ENCODE data around the gene ADRA2B.
"Not testable (repeated sequence)": the region's sequence is repeated elsewhere in the genome, so short reads cannot be mapped to it uniquely, and the experiment has no call there.

Gene ADRA2B

GRCh38 chr2:96092951-96093350 lies 23.4 kb downstream of the ADRA2B start:
- FAIRE-seq: no peak
- no peak for TF ChIP-seq POLR2A (IDR thresholded peaks at IDR 0.05; ENCODE audit: low read depth, low read length)
- no peak for DNase-seq (ENCODE audit: insufficient read length, low spot score)

DNA sequence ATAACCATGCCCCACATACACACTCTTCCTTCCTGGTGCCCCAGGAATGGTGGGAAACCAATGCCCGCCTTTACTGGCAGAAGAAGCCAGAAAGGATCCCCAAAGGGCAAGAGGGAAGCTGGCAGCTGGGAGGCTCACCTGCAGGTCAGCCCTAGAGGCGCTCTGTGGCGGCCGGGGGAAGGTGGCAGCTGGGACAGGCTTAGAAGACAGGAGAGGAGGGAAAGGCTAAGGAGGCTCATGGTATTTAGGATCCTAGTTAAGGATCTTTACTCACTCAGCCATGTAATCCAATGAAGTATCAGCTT lies 23.8 kb downstream of the ADRA2B start:
- no peak for TF ChIP-seq POLR2A (IDR thresholded peaks at IDR 0.05; ENCODE audit: low read depth, low read length)
- FAIRE-seq (no peak), DNase-seq (ENCODE audit: insufficient read length, low spot score) (no peak)

- TF ChIP-seq POLR2A (IDR thresholded peaks at IDR 0.05; ENCODE audit: low read depth, low read length): no peak
- DNase-seq (ENCODE audit: insufficient read length, low spot score) (no peak), FAIRE-seq (no peak)
These were observed 24.4 kb downstream of the ADRA2B start for GRCh38 chr2:96091711-96092572.

DNA sequence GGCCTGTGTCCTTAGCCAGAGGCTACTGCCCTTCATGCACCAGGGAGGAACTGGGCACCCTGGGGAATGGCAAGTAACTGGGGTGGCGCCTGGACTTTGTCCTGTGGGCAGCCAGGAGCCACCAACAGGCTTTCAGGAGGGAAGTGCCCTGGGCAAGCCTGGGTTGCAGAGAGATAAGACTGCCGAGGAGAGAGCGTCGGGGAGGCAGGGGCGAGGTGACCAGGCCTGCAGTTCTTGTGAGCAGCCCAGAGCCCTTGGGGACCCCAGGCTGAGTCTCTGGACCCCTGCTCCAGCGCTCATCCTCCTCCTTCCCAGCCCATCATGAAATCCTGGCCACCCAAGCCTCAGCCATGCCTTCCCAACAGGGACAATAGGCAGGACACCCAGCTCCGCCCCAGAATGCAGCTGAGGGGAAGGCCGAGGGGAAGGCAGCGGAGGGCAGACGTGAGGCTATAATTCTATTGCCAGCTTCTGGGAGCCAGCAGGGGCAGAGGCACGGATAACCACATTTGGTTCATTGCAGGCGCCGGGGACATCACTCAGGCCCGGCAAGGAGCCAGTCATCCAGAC lies 25.1 kb downstream of the ADRA2B start:
- FAIRE-seq: no peak

DNA sequence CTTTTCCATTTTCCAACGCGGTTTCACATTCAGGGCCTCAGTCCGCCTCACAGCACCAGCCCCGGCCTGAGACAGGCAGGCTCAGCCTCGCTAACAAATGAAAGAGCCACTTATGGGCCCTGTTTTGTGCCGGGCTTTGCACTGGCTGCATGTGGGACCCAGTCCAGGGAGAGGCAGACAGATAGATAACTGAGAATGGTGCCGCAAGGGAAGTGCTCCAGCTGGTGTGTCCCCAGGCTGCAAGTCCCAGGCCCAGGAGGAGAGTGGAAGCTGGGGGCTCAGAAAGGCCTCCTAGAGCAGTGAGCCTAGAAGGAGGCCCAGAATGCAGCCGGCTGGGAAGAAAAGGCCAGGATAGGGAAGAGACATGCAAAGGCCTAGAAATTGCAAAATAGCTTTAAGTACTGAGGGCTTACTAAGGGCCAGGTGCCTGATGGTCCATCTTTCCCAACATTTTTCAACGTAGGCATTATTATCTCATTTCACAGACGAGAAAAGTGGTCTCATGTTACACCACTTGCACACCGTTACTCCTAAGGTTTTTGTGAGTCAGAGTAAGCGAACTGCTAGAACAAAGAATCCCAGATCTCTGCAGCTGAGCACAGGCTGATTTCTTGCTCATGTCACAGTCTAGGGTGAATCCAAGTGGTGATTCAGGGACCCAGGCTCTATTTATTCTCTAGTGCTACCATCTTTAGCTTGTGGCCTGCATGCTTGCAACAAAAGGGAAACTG lies 26.0 kb downstream of the ADRA2B start:
- FAIRE-seq (no peak), DNase-seq (ENCODE audit: insufficient read length, low spot score) (no peak)

More for the DNA sequence above, 25.1 kb downstream of the ADRA2B start:
- no peak for DNase-seq (ENCODE audit: insufficient read length, low spot score)
- no peak for TF ChIP-seq POLR2A (IDR thresholded peaks at IDR 0.05; ENCODE audit: low read depth, low read length)

GRCh38 chr2:96089356-96090195 lies 26.8 kb downstream of the ADRA2B start:
- no peak for TF ChIP-seq POLR2A (IDR thresholded peaks at IDR 0.05; ENCODE audit: low read depth, low read length)
- DNase-seq (ENCODE audit: insufficient read length, low spot score) (no peak), FAIRE-seq (no peak)

More for the DNA sequence above, 26.0 kb downstream of the ADRA2B start:
- no peak for TF ChIP-seq POLR2A (IDR thresholded peaks at IDR 0.05; ENCODE audit: low read depth, low read length)

- no peak for TF ChIP-seq POLR2A (IDR thresholded peaks at IDR 0.05; ENCODE audit: low read depth, low read length)
- DNase-seq (ENCODE audit: insufficient read length, low spot score) (no peak), FAIRE-seq (no peak)
These were observed 27.7 kb downstream of the ADRA2B start for GRCh38 chr2:96088340-96089335.

GRCh38 chr2:96087130-96087529 lies 29.2 kb downstream of the ADRA2B start:
- no peak for DNase-seq (ENCODE audit: insufficient read length, low spot score)
- no peak for FAIRE-seq
- TF ChIP-seq POLR2A (IDR thresholded peaks at IDR 0.05; ENCODE audit: low read depth, low read length): no peak

DNA sequence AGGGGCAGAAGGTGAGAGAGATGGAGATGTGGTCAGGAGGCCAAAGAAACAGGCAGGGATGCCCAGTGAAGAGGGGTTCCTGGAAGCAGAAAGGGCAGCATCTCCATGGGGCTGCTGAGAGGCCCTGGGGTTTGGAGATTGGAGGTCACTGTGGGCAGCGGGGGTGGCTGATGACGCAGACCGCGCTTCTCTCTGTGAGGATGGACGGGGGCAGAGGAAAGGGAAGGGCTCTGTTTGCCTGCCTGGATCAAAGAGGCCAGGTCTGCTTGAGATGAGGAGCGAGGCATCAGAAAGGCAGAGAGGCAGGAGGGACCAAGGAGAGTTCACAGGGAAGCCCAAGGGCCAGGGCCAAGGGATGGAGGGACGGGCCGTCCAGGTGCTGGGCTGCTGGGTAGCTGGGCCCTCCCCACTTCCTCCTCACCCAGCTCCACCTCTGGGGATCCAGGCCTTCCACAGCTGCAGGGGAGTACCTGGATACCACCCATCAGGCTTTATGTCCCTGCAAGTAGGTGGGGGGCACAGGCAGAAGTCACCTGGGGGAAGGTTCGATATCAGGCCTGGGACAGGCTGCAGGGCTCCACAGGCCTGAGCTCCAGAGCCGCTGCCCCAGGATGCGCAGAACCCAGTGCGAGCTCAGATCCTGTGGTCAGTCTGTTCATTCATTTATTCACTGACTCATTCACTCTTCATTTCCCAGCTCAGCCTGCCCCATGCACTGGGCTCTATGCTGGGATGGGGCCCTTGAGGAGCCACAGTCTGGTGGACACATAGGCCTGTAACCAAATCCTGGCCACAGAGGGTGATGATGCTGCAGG lies 30.6 kb downstream of the ADRA2B start:
- DNase-seq (ENCODE audit: insufficient read length, low spot score) (no peak), FAIRE-seq (no peak)
- no peak for TF ChIP-seq POLR2A (IDR thresholded peaks at IDR 0.05; ENCODE audit: low read depth, low read length)

GRCh38 chr2:96084858-96085518 lies 31.4 kb downstream of the ADRA2B start:
- not testable (repeated sequence) for DNase-seq (ENCODE audit: insufficient read length, low spot score); FAIRE-seq

GRCh38 chr2:96083989-96084857 lies 32.1 kb downstream of the ADRA2B start:
- no peak for TF ChIP-seq POLR2A (IDR thresholded peaks at IDR 0.05; ENCODE audit: low read depth, low read length)
- FAIRE-seq (no peak), DNase-seq (ENCODE audit: insufficient read length, low spot score) (no peak)

All from H54 (cell line).